ENCODE data around the gene ELFN1.

The ELFN1 gene

DNA sequence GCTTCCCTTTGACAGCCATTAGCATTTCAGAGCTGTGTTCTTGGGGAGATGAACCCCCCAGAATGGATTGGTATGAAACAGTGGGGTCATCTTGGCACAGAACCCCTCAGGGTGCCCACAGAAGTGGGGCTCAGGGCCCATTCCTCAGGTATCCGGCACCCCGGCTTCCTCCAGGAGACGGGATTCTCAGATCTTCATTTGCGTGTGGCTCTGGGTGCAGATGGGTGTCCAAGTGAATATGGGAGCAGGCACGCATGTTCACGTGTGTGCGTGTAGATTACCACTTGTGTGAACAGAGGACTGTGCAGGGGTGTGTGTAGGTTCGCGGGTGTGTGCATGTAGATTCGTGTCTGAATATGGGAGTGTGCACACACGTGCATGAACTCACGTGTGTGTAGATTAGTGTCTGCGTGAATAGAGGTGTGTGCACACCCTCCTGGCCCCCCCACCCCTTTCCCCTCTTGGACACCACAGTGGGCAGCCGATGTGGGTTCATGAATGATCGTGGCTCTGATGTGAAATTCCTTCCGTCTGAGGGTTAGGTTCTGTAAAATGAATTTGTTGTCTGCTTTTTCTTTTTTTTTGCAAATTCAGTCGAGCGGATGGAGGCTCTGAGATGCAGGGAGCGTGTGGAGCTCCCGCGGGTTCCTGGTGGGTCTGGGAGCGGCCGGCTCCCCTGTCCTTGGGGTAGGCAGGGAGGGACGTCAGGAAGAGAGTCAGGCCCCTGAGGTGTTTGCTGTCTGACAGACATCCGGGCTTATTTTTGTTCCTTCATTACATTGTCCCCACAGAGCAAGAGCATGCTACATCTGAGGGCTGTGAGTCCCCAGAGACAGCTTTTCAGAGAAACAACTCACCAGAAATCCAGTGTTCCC, 7.4 kb downstream of the ELFN1 start:
- DNase-seq, result no peak

DNA sequence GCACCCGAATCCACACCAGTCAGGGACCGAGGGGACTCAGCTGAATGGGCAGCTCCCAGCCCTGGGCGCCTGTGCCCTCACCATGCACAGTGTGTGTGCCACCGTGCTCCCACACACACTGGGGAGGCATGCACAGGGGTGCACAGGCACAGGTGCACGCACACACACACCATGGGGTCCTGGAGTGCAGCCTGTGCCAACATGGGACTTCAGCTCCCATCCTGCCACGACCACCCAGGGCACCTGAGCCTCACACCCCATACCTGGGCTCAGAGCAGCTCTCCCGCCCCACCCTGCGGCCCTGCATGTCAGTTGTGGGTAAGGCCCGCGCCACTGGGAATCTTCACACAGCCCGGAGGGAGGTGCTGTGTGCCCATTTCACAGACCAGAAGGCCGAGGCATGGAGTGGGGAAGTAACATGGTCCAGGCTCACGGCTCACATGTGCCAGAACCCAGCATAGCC, 8.0 kb downstream of the ELFN1 start:
- no peak for DNase-seq

DNA sequence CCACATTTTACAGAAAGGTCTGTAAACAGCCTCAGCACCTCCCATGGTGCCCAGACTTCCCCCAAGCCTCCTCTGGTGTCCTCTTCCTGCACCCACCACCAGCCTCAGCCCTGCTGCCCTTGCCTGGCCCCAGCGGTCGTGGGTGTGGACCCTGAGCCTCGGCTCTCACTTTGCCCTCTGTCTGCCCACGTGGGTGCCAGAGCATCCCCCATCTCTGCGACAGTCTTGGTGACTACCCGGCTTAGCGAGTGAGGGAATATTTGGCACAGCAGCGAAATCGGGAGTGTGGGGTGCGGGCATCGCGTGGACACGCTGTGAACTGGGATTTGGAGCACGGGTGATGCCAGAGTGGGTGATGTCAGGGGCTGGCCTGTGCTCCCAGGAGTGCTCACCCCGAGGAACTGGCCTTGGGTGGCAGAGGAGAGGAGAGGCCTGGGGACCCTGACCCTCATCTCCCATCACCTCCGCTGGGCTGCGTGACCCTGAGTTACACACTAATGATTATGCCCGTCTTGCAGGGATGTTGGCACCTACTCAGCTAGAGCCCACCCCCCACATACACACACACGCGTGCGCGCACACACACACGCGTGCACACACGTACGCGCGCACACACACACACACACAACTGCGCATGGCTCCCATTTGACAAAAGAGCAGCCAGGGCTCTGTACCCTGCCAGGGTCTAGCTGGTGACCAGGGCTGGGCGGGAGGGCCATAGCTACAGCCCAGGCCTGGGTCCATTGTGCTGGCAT, 8.7 kb downstream of the ELFN1 start:
- no peak for DNase-seq

DNA sequence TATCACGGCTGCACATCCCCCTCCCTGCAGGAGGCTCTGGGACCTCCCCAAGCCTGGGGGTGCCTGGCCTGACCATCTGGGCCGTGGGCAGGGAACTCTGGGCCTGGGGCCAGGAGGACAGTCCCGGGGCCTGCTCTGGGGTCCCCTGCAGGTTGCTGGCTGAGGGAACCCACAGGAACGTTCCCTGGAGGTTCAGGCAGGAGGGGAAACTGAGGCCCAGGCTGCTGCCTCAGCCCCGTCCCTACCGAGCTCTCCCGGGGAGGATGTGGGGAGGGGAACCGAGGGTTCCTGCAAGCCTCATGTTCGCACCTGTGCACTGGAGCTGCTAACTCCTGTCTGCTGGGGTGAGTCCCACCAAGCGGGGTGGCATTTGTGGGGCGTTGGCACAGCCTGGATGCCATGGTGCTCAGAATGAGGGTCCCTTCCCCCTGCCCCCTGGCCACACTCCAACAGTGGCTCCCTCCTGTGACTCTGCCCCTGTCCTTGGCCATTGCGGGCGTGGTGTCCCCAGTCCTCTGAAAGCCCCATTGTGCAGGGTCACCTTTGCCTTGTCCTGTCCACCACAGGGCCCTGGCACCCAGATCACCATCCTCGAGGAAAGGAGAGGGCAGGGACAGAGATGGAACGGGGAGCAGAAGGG, 9.4 kb downstream of the ELFN1 start:
- no peak for DNase-seq

DNA sequence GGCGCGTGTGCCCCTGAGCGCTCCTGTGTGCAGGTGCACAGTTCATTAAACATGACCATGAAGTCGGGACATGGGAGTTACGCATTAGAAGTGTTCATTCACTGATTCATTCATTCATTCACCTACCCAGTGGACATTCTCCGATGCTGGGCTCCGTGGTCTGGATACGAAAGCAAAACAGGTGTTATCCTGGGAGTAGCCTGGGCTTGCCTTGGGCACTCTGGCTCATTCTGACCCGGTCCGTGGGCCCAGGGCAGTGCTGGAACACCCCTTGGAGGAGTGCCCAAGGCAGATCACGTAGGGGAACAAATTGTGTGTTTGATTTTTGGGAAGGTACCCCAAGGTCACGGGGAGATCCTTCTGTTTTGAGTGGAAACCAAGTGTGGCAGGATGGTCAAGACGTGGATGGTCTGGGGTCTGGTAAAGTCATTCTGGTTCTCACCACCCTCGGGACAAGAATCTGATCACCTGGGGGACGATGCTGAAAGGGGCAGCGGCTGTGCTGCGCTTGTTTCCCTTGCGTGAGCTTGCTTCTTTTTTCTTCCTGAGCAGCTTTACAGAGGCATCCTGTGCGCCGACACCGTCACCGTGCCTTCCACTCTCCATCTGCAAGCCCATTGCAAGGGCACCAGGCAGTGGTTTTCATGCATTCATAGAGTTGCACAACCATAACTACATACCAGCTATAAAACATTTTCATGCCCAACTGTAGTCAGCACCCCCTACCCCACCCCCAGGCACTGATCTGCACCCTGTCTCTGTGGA, 10.1 kb downstream of the ELFN1 start:
- DNase-seq, result no peak

DNA sequence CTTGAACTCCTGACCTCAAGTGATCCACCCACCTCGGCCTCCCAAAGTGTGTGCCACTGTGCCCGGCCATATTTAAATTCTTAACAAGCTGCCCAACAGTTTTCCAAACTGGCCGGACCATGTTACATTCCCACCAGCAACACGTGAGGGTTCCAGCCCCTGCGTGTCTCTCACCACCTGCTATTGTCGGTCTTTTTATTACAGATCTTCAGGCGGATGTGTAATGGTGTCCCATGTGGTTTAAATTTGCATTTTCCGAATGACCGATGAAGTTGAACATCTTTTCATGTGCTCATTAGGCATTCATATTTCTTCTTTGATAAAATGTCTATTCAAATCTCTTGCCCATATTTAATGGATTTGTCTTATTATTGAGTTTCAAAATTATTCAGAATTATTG, 11.5 kb downstream of the ELFN1 start:
- DNase-seq, result no peak

DNA sequence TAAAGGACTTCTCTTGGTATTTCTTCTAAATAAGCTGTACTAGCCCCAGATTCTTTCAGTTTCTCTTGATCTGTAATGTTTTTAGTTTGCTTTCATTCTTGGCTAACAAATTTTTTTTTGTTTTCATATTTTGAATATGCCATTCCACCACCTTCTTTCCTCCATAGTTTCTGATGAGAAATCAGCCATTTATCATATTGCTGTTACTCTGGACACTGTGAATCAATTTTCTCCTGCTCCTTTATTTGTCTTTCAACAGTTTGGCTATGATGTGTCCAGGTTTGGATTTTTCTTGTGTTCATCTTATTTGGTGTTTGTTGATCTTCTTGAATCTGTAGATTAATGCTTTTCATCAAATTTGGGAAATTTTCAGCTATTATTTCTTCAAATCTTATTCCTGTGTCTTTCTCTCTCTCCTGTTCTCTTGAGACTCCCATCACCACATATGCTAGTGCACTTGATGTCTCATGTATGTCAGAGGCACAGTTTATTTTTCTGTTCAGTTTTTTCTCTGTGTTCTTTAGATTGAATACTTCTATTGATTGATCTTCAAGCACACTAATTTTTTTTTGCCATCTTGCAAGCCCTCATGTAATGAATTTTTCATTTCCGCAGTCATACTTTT, 15.0 kb downstream of the ELFN1 start:
- no peak for DNase-seq

DNA sequence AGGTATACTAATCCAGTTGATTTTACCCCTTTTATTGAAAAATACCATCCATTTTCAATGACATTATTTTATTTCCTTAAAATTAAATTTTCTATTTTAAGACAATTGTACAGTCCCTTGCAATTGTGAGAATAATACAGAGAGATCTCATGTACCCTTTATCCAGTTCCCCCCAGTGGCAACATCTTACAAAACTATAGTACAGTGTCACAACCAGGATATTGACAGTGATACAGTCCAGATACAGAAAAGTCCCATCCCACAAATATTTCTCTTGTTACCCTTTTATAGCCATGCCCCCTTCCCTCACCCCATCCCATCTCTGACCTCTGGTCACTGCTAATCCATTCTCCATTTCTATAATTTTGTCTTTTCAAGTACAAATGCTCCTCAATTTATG, 18.5 kb downstream of the ELFN1 start:
- DNase-seq, result no peak

DNA sequence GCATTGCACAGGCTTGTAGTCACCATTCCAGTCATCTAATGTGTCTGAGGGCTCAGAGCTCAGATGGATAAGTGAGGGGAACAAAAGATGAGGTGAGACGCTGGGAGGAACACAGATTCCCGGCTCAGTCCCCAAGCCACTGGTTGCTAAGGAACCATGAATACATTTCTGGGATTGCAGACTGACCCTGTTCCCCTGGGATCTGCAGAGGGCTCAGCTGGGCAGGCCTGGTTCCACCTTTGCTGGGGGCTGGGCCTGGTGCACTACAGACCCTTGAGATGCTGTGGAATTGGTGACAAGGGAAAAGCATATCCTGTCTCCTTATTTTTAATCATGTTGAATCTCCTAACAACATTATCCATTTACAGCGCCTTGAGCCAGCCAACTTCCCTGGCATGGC, 19.2 kb downstream of the ELFN1 start:
- no peak for DNase-seq

DNA sequence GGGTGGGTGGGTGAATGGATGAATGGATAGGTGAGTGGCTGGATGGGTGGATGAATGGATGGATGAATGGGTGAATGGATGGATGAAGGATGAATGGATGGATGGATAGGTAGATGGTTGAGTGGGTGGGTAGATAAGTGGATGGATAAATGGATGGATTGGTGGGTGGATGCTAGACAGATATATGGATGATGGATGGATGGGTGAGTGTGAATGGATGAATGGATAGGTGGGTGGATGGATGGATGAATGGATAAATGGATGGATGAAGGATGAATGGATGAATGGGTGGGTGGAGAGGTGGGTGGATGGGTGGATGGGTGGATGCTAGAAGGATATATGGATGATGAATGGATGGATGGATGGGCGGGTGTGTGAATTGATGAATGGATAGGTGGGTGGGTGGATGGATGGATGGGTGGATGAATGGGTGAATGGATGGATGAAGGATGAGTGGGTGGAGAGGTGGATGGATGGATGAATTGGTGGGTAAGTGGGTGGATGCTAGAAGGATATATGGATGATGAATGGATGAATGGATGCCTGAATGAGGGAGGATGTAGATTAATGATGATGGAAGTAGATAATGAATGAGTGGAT, 20.4 kb downstream of the ELFN1 start:
- DNase-seq, result no peak

DNA sequence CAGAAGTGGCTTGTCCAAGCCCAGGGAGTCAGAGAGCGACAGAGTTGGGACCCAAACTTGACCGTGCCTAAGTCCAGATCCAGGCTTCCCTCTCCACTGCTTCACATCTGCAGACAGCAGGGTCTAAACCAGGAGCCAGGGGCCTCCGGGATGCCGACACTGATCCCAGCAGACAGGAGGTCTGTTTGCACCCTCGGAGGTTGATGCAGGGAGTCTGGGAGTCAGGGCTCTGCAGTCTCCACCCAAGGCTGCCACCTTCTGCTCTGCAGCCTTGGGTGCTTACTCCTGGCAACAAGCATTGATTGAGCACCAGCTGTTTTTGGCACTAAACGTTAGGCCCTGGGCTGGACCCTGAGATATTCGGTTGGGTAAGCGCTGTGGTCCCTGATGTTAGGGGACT, 21.0 kb downstream of the ELFN1 start:
- DNase-seq, result no peak

DNA sequence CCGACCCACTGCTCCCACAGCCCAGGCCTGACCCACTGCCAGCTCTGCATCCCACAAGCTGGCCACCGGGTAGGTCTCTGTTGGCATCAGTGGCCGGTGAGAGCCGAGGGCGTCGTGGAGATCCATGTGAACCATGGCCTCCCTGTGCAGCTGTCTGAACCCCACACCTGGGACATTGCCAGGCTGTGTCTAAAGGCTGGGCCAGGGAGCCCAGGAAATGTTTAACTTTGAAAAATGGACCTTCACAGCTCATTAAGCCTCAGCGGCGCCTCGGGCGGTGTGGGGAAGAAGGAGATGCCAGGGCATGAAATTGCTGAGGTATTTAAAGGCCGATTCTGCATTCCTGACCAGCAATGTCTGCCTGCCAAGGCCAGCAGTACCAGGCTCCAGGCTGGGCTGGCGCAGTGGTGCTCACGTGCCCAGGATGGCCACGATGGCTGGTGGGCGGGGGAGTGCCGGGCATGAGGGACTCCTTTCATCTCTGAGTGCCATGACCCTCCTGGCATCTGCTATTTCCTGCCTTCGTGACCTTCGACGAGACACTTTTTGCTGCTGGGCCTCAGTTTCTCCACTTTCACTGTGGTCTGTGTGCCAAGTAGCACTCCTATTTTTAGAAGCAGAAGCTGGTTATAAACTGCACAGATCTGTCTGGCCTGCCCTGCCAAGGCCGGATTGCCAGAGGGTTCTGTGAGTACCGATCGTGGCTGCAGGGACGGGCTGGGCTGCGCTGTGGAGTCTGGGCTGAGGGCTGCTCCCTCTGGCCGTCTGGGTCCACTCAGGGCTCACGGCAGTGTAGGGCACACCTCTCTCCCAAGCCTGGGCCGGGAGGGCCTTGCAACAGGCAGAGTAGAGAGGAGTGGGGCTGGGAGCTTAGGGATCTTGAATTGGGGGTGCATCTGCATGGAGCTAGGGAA, 21.8 kb downstream of the ELFN1 start:
- no peak for DNase-seq

DNA sequence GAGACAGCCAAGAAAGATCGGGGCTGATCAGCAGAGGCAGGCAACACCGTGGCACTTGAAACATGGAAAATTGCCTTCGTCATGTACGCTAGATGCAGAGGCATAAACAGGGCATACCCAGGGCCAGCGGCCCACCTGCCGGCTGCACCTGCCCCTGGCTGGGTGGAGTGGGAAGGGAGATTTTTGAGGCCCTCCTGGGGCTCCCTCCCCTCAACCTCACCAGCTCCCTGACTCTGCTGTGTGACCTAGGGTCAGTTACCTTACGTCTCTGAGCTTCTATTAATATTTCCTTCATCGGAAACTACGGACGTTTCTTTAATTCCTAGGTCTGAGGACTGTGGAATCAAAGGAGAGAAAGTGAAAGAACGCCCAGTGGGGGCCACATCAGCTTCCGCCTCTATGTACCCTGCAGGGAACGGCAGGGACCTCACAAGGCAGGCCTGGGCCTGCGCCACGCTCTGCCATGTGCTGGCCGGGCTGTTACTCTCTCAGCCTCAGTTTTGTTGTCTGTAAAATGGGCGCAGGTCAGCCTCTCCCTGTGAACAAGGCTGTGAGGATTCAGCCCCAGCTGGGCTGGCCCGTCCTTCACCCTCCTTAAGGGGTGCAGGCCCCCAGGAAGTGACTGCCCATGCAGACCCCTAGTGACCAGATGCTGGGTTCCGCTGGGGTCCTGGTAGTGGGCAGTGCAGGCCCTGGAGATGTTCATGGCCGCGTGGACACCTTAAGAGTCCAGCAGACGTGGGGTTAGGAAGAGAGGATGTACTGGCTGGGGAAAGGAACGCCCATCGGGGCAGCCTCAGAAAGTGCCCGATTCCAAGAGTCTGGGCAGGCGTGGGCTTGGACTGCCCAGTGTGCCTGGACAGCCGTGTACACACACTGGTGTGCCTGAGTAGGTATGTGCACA, 22.7 kb downstream of the ELFN1 start:
- DNase-seq, result no peak

DNA sequence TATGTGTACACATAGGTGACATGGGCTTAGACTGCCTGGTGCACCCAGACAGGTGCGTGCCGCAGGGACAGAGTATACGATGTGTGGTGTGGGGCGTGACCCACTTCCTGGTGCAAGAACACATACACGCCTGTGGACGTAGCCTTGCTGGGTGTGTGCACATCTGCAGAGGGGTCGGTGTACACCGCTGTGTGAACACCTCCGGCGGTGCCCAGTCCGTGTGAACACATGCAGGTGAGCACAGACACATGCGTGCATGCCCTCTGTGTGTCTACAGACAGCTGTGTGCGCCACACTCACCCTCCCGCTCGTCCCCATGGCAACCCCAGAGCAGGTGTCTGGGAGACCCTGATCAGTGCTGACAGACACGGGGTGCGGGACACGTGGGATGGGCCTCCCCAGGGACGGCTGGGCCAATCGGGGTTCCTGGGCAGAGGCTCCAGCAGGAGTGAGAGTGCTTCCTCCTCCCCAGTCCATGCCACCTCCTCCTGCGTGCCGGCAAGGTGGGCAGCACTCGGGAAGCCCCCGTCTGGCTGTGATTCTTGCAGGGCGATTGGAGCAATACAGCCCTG, 23.4 kb downstream of the ELFN1 start:
- no peak for DNase-seq

DNA sequence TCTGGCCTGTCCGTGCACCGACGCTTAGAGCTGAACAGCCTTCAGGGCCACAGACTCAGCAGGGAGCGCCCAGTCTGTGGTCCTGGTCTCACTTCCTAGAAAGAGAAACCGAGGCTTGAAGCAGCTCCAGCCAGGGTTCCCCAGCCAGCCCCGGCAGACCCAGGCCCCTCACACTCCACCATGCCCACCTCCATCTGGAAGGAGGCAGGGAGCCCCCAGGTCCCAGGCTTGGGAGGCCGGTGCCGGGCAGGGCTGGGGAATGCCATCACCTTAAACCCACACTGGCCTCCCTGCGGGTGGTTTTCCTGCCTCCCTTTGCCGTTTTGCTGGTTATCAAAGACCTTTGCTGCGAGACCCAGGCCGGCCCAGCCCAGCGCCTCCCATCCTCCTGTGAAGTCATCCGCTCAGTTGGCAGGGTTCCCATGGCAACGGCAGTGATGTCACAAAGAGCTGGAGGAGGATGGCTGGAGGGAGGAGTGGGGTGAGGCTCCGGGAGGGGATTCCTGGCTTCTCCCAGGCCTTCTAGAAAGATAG, 24.0 kb downstream of the ELFN1 start:
- DNase-seq, result no peak

DNA sequence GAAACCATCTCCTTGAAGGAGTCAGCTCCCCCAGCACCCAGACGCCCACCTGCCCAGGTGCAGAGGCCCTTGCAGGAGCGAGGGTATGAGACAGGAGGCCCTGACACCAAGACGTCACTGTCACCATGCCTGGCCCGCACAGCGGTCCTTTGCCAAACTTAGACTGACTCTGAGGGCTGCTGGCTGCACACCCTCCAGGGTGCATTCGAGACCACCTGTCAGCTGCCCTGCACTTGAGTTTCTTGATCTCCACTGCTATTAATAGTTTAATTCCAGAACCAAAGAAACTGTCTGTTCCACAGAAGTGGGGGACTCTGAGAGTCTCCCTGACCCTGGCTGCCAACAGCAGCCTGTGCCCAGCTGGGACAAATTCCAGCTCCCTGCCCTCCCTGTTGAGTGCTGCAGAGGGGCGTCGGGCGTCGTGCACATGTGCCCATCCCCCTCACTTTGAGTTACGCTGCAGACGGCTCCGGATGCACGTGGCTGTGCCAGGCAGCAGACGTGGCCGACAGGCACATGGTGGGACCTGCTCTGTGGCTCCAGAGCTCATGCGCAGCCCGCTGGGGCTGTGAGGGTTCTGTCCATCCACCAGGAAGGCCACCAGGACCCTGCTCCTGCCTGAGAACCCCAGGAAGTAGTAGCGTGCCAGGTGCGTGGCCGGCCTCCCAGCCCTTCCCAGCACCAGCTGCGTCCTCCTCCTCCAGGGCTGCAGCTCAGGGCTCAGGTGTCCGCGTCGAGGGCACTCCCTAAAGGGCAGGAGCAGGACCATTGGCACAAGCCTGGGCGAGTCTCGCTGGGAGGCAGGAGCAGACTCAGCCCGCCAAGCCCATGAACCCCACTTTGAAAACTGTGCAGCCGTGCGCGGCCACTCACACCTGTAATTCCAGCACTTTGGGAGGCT, 24.8 kb downstream of the ELFN1 start:
- no peak for DNase-seq

DNA sequence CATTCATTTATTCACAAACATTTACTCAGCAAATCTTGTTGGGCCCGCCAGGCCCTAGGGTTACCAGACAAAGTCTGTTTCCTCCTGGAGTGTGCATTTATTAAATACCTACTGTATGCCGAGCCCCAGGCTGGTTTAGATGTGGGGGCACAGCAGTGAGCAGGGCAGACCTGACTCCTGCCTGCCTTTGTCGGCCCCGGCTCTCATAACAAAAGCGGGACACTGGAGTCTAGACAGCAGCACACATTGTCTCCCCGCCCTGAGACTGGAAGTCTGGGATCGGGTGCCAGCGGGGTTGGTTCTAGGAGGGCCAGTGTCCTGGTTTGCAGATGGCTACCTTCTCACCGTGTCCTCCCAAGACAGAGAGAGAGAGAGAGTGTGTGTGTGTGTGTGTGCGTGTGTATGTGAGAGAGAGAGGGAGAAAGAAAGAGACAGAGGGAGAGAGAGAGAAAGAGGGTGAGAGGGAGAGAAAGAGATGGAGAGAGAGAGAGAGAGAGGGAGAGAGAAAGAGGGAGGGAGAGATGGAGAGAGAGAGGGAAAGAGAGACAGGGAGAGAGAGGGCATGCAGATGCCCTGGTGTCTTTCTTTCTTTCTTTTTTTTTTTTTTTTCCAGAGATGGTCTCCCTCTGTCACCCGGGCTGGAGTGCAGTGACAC, 25.9 kb downstream of the ELFN1 start:
- DNase-seq, result no peak

Measured in CD4-positive, alpha-beta T cell treated with Interleukin-15 for 1 hour (primary cell).